Gastroesophageal sphincter (tissue), 3 donors: ENCODE results near the gene SMCO2.

Experiments
- EP300 ChIP-seq: sonication (generic); formaldehyde crosslinking; IDR thresholded peaks from one replicate; pipeline ENCODE4 v1.6.1; 2017; ENCODE audit warnings: antibody characterized with exemption, mild to moderate bottlenecking
- POLR2A ChIP-seq, 2 donors: fragments of 450-650 bp; IDR thresholded peaks; one replicate each; pipeline ENCODE4 v1.6.1; 2017; ENCODE audit warnings: antibody characterized with exemption in 2 of 2, mild to moderate bottlenecking in 2 of 2, moderate library complexity in 1 of 2
- POLR2AphosphoS5 ChIP-seq: sonication (generic); formaldehyde crosslinking; IDR thresholded peaks from one replicate; pipeline ENCODE4 v1.6.1; 2017; ENCODE audit warnings: antibody characterized with exemption
- TF ChIP-seq, protein P1 (sequence below), 4 experiments: fragments of 200-600 bp in 2 of 4; fragments of 450-650 bp in 2 of 4; sonication (generic) in 1 of 4; IDR thresholded peaks; one replicate each; pipeline ENCODE4 v1.5.1; 2017 to 2019; ENCODE audit warnings: antibody characterized with exemption in 4 of 4, mild to moderate bottlenecking in 2 of 4, moderate library complexity in 2 of 4

DNA sequence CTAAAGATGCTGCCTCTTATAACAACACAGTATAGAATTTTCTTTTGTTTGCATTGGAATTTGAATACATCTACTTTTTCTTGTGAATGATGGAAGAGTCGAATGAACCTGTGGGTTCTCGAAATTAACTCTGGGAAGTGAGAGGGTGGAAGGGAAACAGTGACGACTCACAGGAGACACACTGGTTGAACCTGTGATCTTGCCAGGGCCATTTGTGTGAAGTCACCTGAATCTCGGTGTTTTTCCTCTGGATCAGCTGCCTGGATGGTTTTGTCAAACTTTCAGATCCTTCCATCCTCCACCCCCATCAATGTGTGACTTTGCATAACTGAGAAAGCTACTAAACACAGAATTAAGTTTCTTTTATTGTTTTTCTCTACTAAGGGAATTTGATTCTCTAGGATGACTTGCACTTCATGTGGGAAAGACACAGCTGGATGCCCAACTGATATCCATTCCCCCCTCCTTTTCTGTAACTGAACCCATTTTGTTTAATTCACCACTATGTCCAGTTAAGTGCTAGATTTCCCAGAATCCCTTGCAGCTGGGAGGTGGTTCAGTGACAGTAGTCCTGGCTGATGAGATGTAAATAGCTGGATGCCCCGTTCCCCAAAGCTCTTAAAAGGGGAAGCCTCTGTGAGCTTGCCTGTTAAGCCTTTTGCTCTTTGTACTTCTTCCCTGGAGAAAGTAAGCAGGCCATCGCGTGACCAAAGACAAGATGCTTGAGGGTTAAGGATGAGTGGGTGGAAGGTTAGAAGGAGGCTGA is 83.8 kb downstream of the SMCO2 start:
- no peak for TF ChIP-seq POLR2A (IDR thresholded peaks at IDR 0.05)
- TF ChIP-seq, protein P1, sequence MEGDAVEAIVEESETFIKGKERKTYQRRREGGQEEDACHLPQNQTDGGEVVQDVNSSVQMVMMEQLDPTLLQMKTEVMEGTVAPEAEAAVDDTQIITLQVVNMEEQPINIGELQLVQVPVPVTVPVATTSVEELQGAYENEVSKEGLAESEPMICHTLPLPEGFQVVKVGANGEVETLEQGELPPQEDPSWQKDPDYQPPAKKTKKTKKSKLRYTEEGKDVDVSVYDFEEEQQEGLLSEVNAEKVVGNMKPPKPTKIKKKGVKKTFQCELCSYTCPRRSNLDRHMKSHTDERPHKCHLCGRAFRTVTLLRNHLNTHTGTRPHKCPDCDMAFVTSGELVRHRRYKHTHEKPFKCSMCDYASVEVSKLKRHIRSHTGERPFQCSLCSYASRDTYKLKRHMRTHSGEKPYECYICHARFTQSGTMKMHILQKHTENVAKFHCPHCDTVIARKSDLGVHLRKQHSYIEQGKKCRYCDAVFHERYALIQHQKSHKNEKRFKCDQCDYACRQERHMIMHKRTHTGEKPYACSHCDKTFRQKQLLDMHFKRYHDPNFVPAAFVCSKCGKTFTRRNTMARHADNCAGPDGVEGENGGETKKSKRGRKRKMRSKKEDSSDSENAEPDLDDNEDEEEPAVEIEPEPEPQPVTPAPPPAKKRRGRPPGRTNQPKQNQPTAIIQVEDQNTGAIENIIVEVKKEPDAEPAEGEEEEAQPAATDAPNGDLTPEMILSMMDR (IDR thresholded peaks at IDR 0.05), result no peak
- TF ChIP-seq POLR2AphosphoS5, result no peak
- TF ChIP-seq EP300, result no peak
